IMR-90 (cell line): Measurements from ENCODE around the gene GAR1. TPM values are rescaled to one million over a fixed set of nuclear protein-coding genes. Genes with fewer than 3 reads are reported as not detected.
"Not testable (repeated sequence)": the region's sequence is repeated elsewhere in the genome, so short reads cannot be mapped to it uniquely, and the experiment has no call there.

Experiments
- ATAC-seq: fragments of 200-7000 bp; cut with Tn5 transposase; 2 replicates; pipeline ENCODE4 v1.9.1; 2020; ENCODE audit warnings: low read depth, mild to moderate bottlenecking, moderate library complexity
- BruUV-seq: library from RNA; stranded (reverse); fragments of 400-500 nt; replicated peaks from 2 replicates; lab custom pipeline; 2021; lab: Mats Ljungman, UMichigan
- CTCF ChIA-PET: fragments of 300-600 bp; formaldehyde crosslinking; extraction: SDS; loops from one replicate; lab custom pipeline; 2021; ENCODE audit warnings: antibody characterized with exemption; lab: Yijun Ruan, JAX
- POLR2A ChIA-PET: fragments of 300-600 bp; sonication (Branson Sonifier 250); formaldehyde crosslinking; loops from one replicate; lab custom pipeline; 2022; ENCODE audit warnings: antibody characterized with exemption; ENCODE audit not compliant: unreplicated experiment; lab: Charles Lee
- DNase-seq: peaks from one replicate; pipeline ENCODE4 v3.0.0; 2013
- H2AFZ ChIP-seq: replicated peaks from 2 replicates; pipeline ENCODE3; 2013; ENCODE audit warnings: low read length, mild to moderate bottlenecking; ENCODE audit not compliant: poor library complexity
- H2AK5ac ChIP-seq: 2 replicates; pipeline ENCODE4 v1.6.1; 2013; ENCODE audit warnings: low read depth, low read length, inconsistent platforms
- H2AK9ac ChIP-seq: replicated peaks from 2 replicates; pipeline ENCODE3; 2013; ENCODE audit warnings: mild to moderate bottlenecking, low read depth, low read length, moderate library complexity; ENCODE audit not compliant: poor library complexity
- H2BK120ac ChIP-seq: 2 replicates; pipeline ENCODE4 v1.6.1; 2013; ENCODE audit warnings: low read depth, low read length, inconsistent platforms
- H2BK15ac ChIP-seq: 3 replicates; pipeline ENCODE4 v1.6.1; 2013; ENCODE audit warnings: low read depth, low read length, inconsistent platforms
- H2BK20ac ChIP-seq: 2 replicates; pipeline ENCODE4 v1.6.1; 2013; ENCODE audit warnings: low read depth, mild to moderate bottlenecking, inconsistent platforms, low read length, moderate library complexity
- H2BK5ac ChIP-seq: 2 replicates; pipeline ENCODE4 v1.6.1; 2013; ENCODE audit warnings: mild to moderate bottlenecking, low read depth, low read length, inconsistent platforms; ENCODE audit not compliant: poor library complexity, severe bottlenecking
- H3K14ac ChIP-seq: replicated peaks from 2 replicates; pipeline ENCODE4 v1.6.1; 2013; ENCODE audit warnings: low read depth, low read length, inconsistent platforms
- H3K18ac ChIP-seq: 2 replicates; pipeline ENCODE4 v1.6.1; 2013; ENCODE audit warnings: low read depth, low read length, control low read depth
- H3K23ac ChIP-seq: 2 replicates; pipeline ENCODE4 v1.6.1; 2013; ENCODE audit warnings: low read depth, low read length, inconsistent platforms
- H3K27ac ChIP-seq: 2 replicates; pipeline ENCODE4 v1.5.1; 2013; ENCODE audit warnings: mild to moderate bottlenecking, control low read depth, low read length; ENCODE audit not compliant: insufficient read depth
- H3K27me3 ChIP-seq: 2 replicates; pipeline ENCODE4 v1.6.1; 2013; ENCODE audit warnings: low read length; ENCODE audit not compliant: control insufficient read depth, insufficient read depth
- H3K36me3 ChIP-seq: 2 replicates; pipeline ENCODE4 v1.6.1; 2013; ENCODE audit warnings: low read length, mixed read lengths; ENCODE audit not compliant: control insufficient read depth, insufficient read depth
- H3K4ac ChIP-seq: 2 replicates; pipeline ENCODE4 v1.6.1; 2013; ENCODE audit warnings: low read depth, low read length, inconsistent platforms
- H3K4me1 ChIP-seq: 2 replicates; pipeline ENCODE4 v1.6.1; 2013; ENCODE audit warnings: low read length, mixed read lengths; ENCODE audit not compliant: control insufficient read depth, insufficient read depth
- H3K4me2 ChIP-seq: 2 replicates; pipeline ENCODE4 v1.6.1; 2013; ENCODE audit warnings: low read depth, mild to moderate bottlenecking, control low read depth, low read length, moderate library complexity
- H3K4me3 ChIP-seq: 2 replicates; pipeline ENCODE4 v1.5.1; 2013; ENCODE audit warnings: low read depth, mild to moderate bottlenecking, control low read depth, low read length, moderate library complexity; ENCODE audit not compliant: insufficient read depth
- H3K56ac ChIP-seq: 2 replicates; pipeline ENCODE4 v1.6.1; 2013; ENCODE audit warnings: low read length, inconsistent platforms; ENCODE audit not compliant: insufficient read depth; ENCODE audit errors: extremely low read depth
- H3K79me1 ChIP-seq, 2 experiments: 2 replicates each; pipeline ENCODE4 v1.6.1; 2013; ENCODE audit warnings: low read length in 2 of 2, inconsistent platforms in 1 of 2, low read depth in 1 of 2
- H3K9ac ChIP-seq: 2 replicates; pipeline ENCODE4 v1.6.1; 2013; ENCODE audit warnings: low read depth, low read length, control low read depth
- H3K9me1 ChIP-seq: 2 replicates; pipeline ENCODE4 v1.6.1; 2013; ENCODE audit warnings: low read length, inconsistent platforms; ENCODE audit not compliant: insufficient read depth
- H3K9me3 ChIP-seq: 2 replicates; pipeline ENCODE4 v1.6.1; 2013; ENCODE audit warnings: low read length; ENCODE audit not compliant: control insufficient read depth, insufficient read depth
- H4K20me1 ChIP-seq: 2 replicates; pipeline ENCODE4 v1.6.1; 2013; ENCODE audit warnings: low read length, inconsistent platforms; ENCODE audit not compliant: insufficient read depth
- H4K5ac ChIP-seq: 2 replicates; pipeline ENCODE4 v1.6.1; 2013; ENCODE audit warnings: mild to moderate bottlenecking, low read depth, low read length, control low read depth
- H4K8ac ChIP-seq, 2 experiments: 2 replicates each; pipeline ENCODE4 v1.6.1; 2013; ENCODE audit warnings: low read depth in 2 of 2, low read length in 2 of 2, control low read depth in 1 of 2, inconsistent platforms in 1 of 2
- H4K91ac ChIP-seq: 2 replicates; pipeline ENCODE4 v1.6.1; 2013; ENCODE audit warnings: low read depth, low read length, inconsistent platforms; ENCODE audit not compliant: insufficient read depth
- WGBS, 2 experiments: methylation state at CpG; one replicate each; pipeline versions ENCODE4 v1.1.5 to v1.1.7; 2013; ENCODE audit warnings: missing lambda C conversion rate in 2 of 2; ENCODE audit not compliant: insufficient read length in 1 of 2; ENCODE audit errors: extremely low coverage in 2 of 2; 5-methylcytosine and 5-hydroxymethylcytosine counted together
- dilution Hi-C: fragments of 300-500 bp; cut with HindIII; formaldehyde crosslinking; loops from one replicate; pipeline ENCODE4 v1.14.3; 2018; ENCODE audit warnings: low sequenced_read_pairs; ENCODE audit not compliant: unreplicated experiment
- in situ Hi-C: fragments of 300-500 bp; cut with MboI; formaldehyde crosslinking; loops from 3 replicates; pipeline ENCODE4 v1.14.3; 2019; ENCODE audit warnings: low sequenced_read_pairs, inconsistent platforms, mixed read lengths
- intact Hi-C: fragments of 100-400 bp; cut with micrococcal nuclease; formaldehyde crosslinking; loops from 2 replicates; pipeline ENCODE4 v1.10.0; 2022
- polyA plus RNA-seq, 3 experiments: library from polyadenylated mRNA; depleted of rRNA; stranded (reverse); fragments of >200 nt; gene quantifications; 2 replicates each; pipeline ENCODE4 v1.2.3, GENCODE V29; 2012; ENCODE audit warnings: low replicate concordance in 1 of 3
- total RNA-seq: library from RNA; depleted of rRNA; stranded (reverse); fragments of >200 nt; gene quantifications from 2 replicates; pipeline ENCODE4 v1.2.3, GENCODE V29; 2012

Gene GAR1
- total and polyA plus RNA-seq, 2 of the 4 experiments (the other 2 are of a cell fraction) = 1.1 to 22.0 TPM

DNA sequence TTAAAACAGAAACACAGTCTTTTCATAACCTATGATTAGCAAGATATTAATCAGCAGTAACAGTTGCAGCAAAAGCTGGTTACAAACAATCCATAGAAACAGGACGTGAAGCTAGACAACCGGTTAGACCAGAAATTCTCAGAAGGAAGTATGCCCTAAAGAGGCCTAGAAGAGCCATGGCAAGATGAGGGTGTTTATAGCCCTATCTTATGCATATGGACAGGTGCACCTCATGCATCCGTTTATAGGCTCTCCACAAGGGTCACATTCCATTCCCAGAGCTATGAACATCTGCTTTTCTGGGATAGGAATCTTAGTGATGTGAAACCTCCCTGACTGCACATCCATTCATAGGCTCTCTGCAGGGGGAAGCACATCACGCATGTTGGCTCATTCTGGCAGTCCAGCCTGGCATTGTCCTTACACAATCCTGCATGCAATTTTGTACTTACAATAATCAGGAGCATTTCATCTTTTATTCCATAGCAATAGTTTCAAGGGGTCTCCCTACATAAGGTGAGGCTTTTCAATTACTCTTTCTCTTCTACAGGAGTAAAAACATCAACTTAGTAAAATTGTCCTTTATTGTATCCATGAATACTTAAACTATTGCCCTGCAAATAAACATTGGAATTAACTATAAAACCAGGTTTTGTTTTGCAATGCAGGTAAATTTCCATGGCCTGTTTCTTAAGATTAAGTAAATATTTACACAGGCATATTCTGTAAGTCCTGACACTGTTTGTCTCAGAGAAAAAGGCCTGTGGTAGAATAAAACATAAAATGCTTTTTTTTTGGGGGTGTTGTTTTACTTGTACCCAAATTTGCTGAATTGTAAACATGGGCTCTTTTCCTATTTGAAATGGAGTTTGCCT lies 44.1 kb downstream of the GAR1 start:
- WGBS, 2 experiments = no CpG with 5 or more reads among the region's 4 CpGs
- H2BK20ac ChIP-seq, H3K23ac ChIP-seq, H3K4me1 ChIP-seq, H3K9ac ChIP-seq, H3K18ac ChIP-seq, H3K4me3 ChIP-seq, H3K4me2 ChIP-seq, H4K8ac ChIP-seq, H3K14ac ChIP-seq, H2AK5ac ChIP-seq, H3K56ac ChIP-seq, H4K20me1 ChIP-seq, dilution Hi-C loops, in situ Hi-C loops, H3K9me1 ChIP-seq, DNase-seq, CTCF ChIA-PET, H2AFZ ChIP-seq, H2AK9ac ChIP-seq, H4K91ac ChIP-seq, ATAC-seq, H3K4ac ChIP-seq, H2BK15ac ChIP-seq, H3K27ac ChIP-seq, H3K9me3 ChIP-seq, H4K5ac ChIP-seq, H3K27me3 ChIP-seq, POLR2A ChIA-PET, H2BK5ac ChIP-seq, H3K36me3 ChIP-seq, BruUV-seq, H3K79me1 ChIP-seq, intact Hi-C loops, H2BK120ac ChIP-seq: not testable (repeated sequence)
